GM18951 (cell line): ENCODE measurements around the gene MAPK8IP3.
"Not testable (repeated sequence)": the region's sequence is repeated elsewhere in the genome, so short reads cannot be mapped to it uniquely, and the experiment has no call there.

Experiments
- POLR2A ChIP-seq: IDR thresholded peaks from 4 replicates; pipeline ENCODE4 v1.6.1; 2011; ENCODE audit warnings: mild to moderate bottlenecking; ENCODE audit not compliant: insufficient read length, insufficient read depth; ENCODE audit errors: extremely low read depth
- in situ Hi-C: fragments of 300-500 bp; cut with MboI; formaldehyde crosslinking; loops from one replicate; pipeline ENCODE4 v1.12.0; 2022; ENCODE audit warnings: low sequenced_read_pairs, mixed read lengths, inconsistent platforms; ENCODE audit not compliant: unreplicated experiment

MAPK8IP3 gene

DNA sequence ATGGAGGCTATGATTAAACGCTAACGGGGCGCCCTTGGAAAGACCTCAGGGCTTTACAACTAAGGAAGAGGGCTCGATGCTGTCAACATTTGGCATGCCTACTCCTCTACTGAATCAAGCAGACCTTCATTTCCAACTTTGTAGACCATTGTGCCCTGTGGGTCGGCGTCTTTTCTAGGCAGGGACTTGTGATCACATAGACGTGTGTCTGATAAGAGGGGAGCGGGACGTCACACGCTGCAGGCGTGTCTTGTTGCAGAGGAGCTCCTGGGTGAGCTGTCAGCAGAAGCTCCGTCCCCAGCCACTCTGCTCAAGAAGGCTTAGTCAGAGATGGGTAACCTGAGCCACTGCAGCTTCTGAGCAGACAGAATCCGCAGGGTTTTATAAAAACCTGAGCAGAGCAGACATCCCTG lies 2.8 kb downstream of the MAPK8IP3 start:
- in situ Hi-C loops = no loop called here
- no peak for TF ChIP-seq POLR2A

DNA sequence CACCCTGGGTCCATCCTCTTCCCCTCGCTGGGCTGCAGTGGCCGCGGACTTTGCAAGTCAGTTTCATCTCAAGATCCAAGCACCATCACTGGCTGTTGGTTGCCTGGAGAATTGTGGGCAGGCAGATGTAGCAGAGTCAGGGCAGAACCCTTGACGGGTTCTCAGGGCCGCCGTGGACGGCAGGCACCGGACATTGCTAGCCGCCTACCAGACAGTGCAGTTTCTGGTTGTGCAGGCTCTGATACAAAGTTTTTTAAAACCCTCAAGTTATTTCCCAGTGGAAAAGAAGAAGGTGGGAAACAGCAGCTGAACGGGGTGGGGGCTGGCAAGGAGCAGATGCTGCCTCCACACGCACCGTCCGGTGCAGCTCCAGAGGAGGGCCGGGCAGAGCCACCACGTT lies 3.4 kb downstream of the MAPK8IP3 start:
- in situ Hi-C loops = no loop called here
- TF ChIP-seq POLR2A = no peak

DNA sequence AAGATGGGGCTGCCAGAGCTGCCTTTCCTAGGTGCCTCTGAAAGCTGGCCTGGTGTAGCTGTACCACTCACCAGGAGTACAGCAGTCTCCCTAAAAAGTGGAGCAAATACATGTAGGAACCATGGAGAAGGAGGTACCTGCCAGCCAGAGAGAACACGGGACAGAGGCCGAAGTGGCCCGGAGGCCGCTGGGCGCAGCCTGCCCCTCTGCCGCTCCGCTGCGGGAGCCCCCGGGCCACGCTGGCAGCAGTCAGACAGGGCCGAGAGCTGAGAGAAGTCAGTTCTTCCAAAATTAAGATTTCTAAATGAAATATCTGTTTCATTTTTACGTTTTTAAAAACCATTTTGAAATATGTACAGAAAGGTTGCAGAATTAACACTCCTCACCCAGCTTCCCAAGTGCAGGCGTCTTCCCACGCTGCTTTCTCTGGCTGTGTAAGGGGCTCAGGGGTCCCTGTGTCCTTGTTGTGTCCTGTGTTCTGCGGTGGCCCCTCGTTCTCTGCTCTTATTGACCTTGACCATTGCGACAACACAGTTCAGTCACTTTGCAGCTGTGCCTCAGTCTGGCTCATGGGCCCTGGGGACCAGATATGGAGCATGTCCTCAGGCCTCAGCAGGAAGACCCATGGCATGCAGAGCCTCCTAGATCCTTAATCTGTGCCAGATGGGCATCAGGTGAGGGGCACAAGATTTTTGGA lies 5.0 kb downstream of the MAPK8IP3 start:
- in situ Hi-C loops = no loop called here
- no peak for TF ChIP-seq POLR2A

DNA sequence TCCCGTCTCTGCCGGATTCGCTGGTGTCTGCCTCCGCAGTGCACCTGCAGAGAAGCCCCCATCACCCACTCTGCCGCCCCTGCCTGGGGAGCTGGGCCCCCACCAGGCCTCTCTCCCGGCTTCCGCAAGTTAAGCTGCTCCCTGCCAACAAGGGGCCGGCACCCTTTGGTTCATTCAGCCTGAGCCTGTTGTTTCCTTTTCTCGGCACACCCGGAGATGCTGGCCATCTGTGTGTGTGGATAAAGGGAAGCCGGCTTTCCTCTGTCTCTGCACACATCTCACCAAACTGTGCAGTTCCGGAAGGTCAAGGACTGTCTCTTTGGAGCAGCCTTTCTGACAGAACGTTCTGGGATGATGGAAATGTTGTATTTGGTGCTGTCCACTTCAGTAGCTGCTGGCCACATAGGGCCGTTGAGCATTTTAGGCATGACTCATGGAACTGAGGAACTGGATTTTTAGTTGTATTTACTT lies 6.8 kb downstream of the MAPK8IP3 start:
- TF ChIP-seq POLR2A = no peak
- in situ Hi-C loops = no loop called here

DNA sequence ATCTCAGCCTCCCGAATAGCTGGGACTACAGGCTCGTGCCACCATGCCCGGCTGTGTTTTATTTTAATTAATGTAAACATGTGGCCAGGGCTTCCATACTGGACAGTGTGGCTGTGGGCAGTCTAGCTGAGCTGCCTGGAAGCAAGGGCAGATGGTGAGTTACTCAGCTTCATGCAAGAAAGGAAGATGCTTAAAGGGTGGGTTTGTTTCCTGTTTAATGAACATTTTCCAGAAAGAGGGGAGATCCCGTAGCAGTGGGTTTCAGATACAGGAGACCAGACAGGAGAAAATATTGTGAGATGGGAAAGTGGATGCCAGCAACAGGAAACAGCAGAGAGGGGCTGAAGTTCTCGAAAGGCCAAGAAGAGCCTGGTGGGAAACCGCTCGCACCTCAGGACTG lies 7.3 kb downstream of the MAPK8IP3 start:
- in situ Hi-C loops = no loop called here
- TF ChIP-seq POLR2A = no peak

DNA sequence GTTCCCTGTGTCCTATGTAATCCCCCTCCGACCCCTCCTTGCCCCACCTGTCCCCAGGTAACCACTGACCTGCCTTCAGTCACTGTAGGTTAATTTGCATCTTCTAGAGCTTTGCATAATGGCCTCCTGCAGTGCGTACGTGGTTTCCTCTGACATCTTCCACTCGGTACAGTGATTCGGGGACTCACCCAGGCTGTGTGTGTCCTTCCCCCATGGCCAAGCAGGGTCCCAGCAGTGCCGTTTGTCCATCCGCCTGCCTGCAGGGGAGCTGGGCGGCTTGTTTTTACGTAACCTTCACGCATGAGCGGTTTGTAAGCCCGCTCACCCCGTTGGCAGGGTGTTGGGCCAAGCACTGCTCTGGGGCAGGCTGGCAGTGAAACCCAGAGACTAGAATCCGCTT lies 7.9 kb downstream of the MAPK8IP3 start:
- in situ Hi-C loops = no loop called here

DNA sequence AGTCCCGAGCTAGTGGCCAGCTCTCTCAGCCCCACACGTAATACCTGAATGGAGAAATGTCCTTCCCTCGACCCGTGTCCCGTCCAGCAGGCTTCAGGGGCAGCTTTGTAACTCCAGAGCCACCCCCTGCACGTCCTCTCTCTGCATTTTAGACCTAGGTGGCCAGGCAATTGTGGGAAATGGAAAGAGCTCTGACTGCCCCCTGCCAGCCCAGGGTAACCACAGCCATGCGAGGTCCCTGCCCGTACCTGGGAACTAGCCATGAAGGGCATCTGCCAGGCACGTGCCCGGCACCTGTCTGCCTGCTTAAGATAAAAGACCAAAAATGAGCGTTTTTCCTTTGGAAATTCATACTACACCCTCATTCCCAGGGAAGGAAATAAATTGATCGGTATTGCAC lies 9.2 kb downstream of the MAPK8IP3 start:
- in situ Hi-C loops = no loop called here
- TF ChIP-seq POLR2A = no peak

More for the DNA sequence above, 7.9 kb downstream of the MAPK8IP3 start:
- TF ChIP-seq POLR2A = peak; percentile 30

DNA sequence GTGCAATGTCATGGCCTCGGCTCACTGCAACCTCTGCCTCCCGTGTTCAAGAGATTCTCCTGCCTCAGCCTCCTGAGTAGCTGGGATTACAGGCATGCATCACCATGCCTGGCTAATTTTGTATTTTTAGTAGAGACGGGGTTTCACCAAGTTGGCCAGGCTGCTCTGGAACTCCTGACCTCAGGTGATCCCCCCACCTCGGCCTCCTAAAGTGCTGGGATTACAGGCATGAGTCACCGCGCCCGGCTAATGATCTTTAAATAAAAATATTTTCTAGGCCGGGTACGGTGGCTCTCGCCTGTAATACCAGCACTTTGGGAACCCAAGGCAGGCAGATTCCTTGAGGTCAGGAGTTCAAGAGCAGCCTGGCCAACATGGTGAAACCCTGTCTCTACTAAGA lies 12.2 kb downstream of the MAPK8IP3 start:
- in situ Hi-C loops = not testable (repeated sequence)

DNA sequence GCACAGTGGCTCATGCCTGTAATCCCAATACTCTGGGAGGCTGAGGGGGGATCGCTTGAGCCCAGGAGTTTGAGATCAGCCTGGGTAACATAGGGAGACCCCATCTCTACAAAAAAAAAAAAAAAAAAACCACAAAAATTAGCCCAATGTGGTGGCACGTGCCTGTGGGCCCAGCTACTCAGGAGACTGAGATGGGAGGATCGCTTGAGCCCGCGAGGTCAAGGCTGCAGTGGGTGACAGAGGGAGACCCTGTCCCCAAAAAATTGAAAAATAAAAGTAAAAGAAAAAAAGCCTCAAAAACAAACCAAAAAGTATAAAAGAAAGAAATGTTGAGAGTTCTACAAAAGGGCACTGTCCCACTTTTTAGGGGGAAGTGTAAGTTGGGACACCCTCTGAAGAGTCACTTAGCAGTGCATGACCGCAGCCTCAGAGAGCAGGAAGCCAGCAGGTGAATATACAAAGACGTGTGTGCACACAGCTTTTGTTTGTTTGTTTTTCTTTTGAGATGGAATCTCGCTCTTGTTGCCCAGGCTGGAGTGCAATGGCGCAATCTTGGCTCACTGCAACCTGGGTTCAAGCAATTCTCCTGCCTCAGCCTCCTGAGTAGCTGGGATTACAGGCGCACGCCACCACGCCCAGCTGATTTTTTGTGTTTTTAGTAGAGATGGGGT lies 13.7 kb downstream of the MAPK8IP3 start:
- in situ Hi-C loops = not testable (repeated sequence)

DNA sequence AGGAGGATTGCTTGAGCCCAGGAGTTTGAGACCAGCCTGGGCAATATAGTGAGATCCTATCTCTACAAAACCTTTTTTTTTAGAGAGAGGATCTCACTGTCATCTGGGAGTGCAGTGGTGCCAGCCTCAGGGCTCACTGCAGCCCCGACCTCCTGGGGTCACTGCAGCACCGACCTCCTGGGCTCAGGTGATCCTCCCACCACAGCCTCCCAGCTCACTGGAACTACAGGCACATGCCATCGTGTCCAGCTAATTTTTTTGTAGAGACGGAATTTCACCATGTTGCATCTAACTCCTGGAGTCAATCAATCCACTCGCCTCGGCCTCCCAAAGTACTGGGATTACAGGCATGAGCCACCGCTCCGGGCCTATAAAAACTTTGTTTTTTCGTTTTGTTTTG lies 15.4 kb downstream of the MAPK8IP3 start:
- in situ Hi-C loops = no loop called here
- TF ChIP-seq POLR2A = no peak

DNA sequence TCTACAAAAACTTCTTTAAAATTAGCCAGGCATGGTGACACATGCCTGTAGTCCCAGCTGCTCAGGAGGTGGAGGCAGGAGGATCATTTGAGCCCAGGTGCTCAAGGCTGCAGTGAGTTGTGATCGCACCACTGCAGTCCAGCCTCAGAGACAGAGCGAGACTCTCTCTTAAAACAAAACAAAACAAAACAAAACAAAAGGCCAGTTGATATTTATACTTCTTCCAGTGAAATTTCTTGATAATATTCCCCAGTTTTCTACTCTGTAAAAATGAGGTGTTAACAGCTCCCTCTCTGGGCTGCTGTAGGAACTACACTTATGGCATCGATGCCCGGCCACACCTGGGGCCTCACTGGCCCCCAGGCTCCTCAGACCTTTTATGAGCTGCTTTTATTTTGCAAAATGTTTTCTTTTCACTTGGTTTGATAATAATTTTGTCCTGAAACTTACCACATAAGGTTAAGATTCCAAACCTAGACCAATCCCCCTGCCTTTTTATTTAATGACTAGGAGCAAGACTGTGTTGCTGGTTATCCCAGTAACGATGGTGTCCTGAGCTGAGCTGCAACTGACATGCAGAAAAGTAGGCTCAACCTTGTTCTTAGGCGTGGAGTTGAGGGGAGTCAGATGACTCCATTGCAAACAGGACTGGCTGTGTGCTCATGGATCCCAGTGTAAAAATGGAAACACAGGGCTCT lies 17.6 kb downstream of the MAPK8IP3 start:
- in situ Hi-C loops = no loop called here
- no peak for TF ChIP-seq POLR2A

DNA sequence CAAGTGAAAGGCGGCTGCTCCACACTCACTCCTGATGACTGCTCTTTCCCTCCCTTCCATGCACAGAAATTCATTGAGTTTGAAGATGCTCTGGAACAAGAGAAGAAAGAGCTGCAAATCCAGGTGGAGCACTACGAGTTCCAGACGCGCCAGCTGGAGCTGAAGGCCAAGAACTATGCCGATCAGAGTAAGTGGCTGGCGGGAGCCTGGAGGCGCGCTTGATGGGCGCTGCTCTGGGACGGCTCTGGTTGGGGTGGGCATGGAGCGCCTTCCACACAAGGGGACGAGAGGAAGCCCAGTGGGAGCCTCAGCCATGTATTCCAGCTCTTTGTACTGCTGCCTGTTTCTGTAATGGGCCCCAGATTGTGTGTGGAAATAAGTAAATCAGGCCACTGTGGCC lies 18.5 kb downstream of the MAPK8IP3 start:
- in situ Hi-C loops = no loop called here
- TF ChIP-seq POLR2A = no peak

DNA sequence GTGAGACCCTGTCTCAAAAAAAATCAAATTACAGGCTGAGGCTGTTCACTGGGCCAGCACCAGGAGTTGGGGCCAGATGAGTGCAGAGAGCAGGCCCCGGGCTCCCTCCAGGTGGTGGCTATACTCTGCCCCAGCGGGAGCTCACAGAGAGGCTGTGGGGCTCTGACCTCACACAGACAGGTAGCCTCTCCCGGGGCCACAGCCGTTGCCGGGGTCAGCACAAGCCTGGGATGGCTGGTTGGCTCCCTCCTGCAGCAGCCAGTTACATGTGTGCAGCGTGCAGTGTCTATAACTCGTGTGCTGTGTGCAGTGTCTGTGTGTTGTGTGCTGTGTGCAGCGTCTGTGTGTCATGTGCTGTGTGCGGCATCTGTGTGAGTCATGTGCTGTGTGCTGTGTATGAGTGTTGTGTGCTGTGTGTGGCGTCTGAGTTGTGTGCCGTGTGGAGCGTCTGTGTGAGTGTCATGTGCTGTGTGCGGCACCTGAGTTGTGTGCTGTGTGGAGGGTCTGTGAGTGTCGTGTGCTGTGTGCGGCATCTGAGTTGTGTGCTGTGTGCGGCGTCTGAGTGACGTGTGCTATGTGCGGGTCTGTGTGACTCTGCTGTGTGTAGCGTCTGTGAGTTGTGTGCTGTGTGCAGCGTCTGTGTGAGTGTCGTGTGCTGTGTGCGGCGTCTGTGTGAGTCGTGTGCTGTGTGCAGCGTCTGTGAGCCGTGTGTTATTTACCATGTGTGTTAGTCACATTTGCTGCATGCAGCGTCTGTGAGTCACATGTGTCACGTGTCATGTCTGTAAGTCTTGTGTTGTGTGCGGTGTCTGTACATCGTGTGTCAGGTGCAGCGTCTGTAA lies 20.9 kb downstream of the MAPK8IP3 start:
- in situ Hi-C loops = no loop called here
- TF ChIP-seq POLR2A = no peak
